Sigmoid colon (tissue), 7 donors: Measurements from ENCODE around the gene FSTL5. TPM values are rescaled to one million over a fixed set of nuclear protein-coding genes. Genes with fewer than 3 reads are reported as not detected.

Source experiments
- DNase-seq: peaks from one replicate; pipeline ENCODE4 v3.0.0-alpha.2; 2019
- H3K27ac ChIP-seq, 4 donors: fragments of 200-600 bp; sonication (generic); one replicate each; pipeline ENCODE4 v1.5.1; 2016 to 2019; ENCODE audit warnings: mild to moderate bottlenecking in 1 of 4
- H3K27me3 ChIP-seq, 3 donors: fragments of 200-600 bp; sonication (generic); one replicate each; pipeline ENCODE4 v1.5.1; 2019; ENCODE audit warnings: mild to moderate bottlenecking in 1 of 3
- H3K36me3 ChIP-seq, 4 donors: fragments of 200-600 bp; sonication (generic); one replicate each; pipeline ENCODE4 v1.5.1; 2016 to 2019
- H3K4me1 ChIP-seq, 4 donors: fragments of 200-600 bp; sonication (generic); one replicate each; pipeline ENCODE4 v1.5.1; 2017 to 2019
- H3K4me3 ChIP-seq, 4 donors: fragments of 200-600 bp; sonication (generic); one replicate each; pipeline ENCODE4 v1.5.1; 2017 to 2019; ENCODE audit warnings: mild to moderate bottlenecking in 2 of 4, moderate library complexity in 1 of 4
- H3K9me3 ChIP-seq, 4 donors: fragments of 200-600 bp in 3 of 4; sonication (generic) in 3 of 4; one replicate each; pipeline versions ENCODE4 v1.5.1 to v1.6.1; 2013 to 2019
- EP300 ChIP-seq, 4 donors: sonication (generic); formaldehyde crosslinking; IDR thresholded peaks; one replicate each; pipeline ENCODE4 v1.6.1; 2017; ENCODE audit warnings: antibody characterized with exemption in 4 of 4
- POLR2A ChIP-seq, 2 donors: fragments of 450-650 bp; IDR thresholded peaks; one replicate each; pipeline ENCODE4 v1.6.1; 2016; ENCODE audit warnings: antibody characterized with exemption in 2 of 2, mild to moderate bottlenecking in 2 of 2, moderate library complexity in 2 of 2
- POLR2AphosphoS5 ChIP-seq, 4 donors: sonication (generic); formaldehyde crosslinking; IDR thresholded peaks; one replicate each; pipeline ENCODE4 v1.6.1; 2017; ENCODE audit warnings: antibody characterized with exemption in 4 of 4
- WGBS, 2 donors: extraction: QIAGEN DNeasy Blood & Tissue Kit; methylation state at CpG; one replicate each; pipeline ENCODE4 v1.1.7; 2013; 5-methylcytosine and 5-hydroxymethylcytosine counted together
- intact Hi-C: fragments of 100-400 bp; cut with DNase I; formaldehyde crosslinking; loops from one replicate; pipeline ENCODE4 v1.15.1; 2023
- polyA plus RNA-seq, 3 donors: library from polyadenylated mRNA; stranded (reverse); fragments of 200-250 nt; gene quantifications; one replicate each; pipeline ENCODE4 v1.2.3, GENCODE V29; 2013
- total RNA-seq, 4 donors: library from RNA; depleted of rRNA; stranded (reverse); fragments of >200 nt; gene quantifications; one replicate each; pipeline ENCODE4 v1.1.0, GENCODE V29; 2016
- TF ChIP-seq, protein P1 (sequence below), 4 experiments: fragments of 450-650 bp in 3 of 4; fragments of 200-600 bp in 1 of 4; IDR thresholded peaks; one replicate each; pipeline ENCODE4 v1.5.1; 2016 to 2019; ENCODE audit warnings: antibody characterized with exemption in 4 of 4, mild to moderate bottlenecking in 3 of 4, moderate library complexity in 2 of 4
- donor health status: healthy with polysubstance abuse.
- donor health status: Bipolar disorder and iron deficiency.
- donor health status: healthy.

The FSTL5 gene
- total and polyA plus RNA-seq, 7 donors, result 0.42 to 1.8 (median 0.82) TPM; not detected in 2

DNA sequence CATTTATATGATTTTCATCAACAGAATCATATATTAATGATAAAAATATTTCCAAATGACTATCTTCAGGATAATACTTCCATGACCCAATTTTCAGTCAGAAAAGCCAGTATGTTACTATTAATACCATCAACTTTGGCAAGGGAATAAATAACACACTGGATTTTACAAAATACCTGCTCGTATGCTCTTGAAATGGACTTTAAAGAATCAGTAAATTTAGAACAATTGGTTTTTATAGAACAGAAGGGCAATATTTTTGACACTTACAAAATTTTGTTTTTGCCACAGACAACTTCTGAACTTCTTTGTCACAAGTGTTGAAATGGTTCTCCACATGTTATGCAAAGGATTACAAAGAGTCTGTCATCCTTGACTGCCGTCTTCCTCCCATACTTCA lies 700.4 kb downstream of the FSTL5 start:
- WGBS, 2 donors, result 78 to 84% methylated on average over 2 of the region's 2 CpGs
- H3K4me3 ChIP-seq, result no peak overlapping the region
- H3K27me3 ChIP-seq, result no peaks in the 10 kb centered on the region
- intact Hi-C loops, result no loop called here
- no peak for DNase-seq
- H3K27ac ChIP-seq, result no peak overlapping the region
- H3K4me1 ChIP-seq, result no peaks in the 10 kb centered on the region
- H3K36me3 ChIP-seq, result no peaks in the 10 kb centered on the region
- H3K9me3 ChIP-seq, result no peaks in the 10 kb centered on the region
- TF ChIP-seq POLR2A (IDR thresholded peaks at IDR 0.05), result no peak
- no peak for TF ChIP-seq POLR2AphosphoS5 (IDR thresholded peaks at IDR 0.05)
- no peak for TF ChIP-seq EP300 (IDR thresholded peaks at IDR 0.05)
- TF ChIP-seq, protein P1, sequence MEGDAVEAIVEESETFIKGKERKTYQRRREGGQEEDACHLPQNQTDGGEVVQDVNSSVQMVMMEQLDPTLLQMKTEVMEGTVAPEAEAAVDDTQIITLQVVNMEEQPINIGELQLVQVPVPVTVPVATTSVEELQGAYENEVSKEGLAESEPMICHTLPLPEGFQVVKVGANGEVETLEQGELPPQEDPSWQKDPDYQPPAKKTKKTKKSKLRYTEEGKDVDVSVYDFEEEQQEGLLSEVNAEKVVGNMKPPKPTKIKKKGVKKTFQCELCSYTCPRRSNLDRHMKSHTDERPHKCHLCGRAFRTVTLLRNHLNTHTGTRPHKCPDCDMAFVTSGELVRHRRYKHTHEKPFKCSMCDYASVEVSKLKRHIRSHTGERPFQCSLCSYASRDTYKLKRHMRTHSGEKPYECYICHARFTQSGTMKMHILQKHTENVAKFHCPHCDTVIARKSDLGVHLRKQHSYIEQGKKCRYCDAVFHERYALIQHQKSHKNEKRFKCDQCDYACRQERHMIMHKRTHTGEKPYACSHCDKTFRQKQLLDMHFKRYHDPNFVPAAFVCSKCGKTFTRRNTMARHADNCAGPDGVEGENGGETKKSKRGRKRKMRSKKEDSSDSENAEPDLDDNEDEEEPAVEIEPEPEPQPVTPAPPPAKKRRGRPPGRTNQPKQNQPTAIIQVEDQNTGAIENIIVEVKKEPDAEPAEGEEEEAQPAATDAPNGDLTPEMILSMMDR (IDR thresholded peaks at IDR 0.05), result no peak

DNA sequence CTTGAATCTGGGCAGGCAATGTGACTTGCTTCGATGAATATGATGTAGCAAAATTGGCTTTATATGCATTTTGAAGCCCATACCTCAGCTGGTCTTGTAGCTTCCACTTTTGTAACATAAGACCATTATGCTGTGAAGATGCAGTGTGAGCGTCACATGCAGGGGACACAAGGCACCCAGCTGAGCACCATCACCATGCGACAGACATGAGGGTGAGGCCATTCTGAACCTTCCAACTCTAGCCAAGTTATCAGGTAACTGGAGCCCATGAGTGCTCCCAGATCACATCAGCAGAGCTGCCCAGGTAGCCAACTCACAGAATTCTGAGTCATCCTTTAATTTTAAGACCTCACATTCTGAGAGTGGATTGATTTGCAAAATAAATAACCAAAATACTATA lies 705.9 kb downstream of the FSTL5 start:
- WGBS, 2 donors, result 87 to 88% methylated on average over 3 of the region's 3 CpGs
- intact Hi-C loops, result no loop called here
- TF ChIP-seq EP300 (IDR thresholded peaks at IDR 0.05) (no peak), POLR2AphosphoS5 (IDR thresholded peaks at IDR 0.05) (no peak)
- TF ChIP-seq, protein P1 (IDR thresholded peaks at IDR 0.05), result no peak
- no peak overlapping the region for H3K27ac ChIP-seq
- no peak for DNase-seq
- H3K4me3 ChIP-seq, result no peak overlapping the region
- H3K4me1 ChIP-seq, result no peaks in the 10 kb centered on the region
- no peaks in the 10 kb centered on the region for H3K9me3 ChIP-seq
- no peaks in the 10 kb centered on the region for H3K27me3 ChIP-seq
- H3K36me3 ChIP-seq, result no peaks in the 10 kb centered on the region

DNA sequence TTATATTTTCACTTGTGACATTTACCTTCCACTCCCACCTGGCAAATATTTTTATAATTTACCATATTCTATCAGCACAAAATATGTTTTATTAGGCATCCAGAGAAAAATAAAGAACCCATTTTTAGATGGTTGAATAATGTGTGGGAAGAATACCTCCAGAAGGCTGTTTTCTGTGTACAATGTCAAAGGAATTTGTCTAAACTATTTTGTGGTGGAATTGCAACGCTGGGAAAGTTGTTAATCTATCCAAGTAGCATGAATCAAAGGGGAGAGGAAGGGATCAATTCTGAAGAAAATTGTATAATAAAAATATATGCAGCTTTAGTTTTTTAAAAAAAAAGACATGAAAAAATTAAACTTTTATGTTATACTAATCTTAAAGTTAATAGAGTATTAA lies 706.5 kb downstream of the FSTL5 start:
- 20 to 70% methylated on average over 1 of the region's 1 CpG for WGBS, 2 donors
- H3K9me3 ChIP-seq, result no peaks in the 10 kb centered on the region
- no peak overlapping the region for H3K4me3 ChIP-seq
- no peaks in the 10 kb centered on the region for H3K27me3 ChIP-seq
- no peaks in the 10 kb centered on the region for H3K36me3 ChIP-seq
- no peaks in the 10 kb centered on the region for H3K4me1 ChIP-seq
- no peak for DNase-seq
- TF ChIP-seq, protein P1 (IDR thresholded peaks at IDR 0.05), result no peak
- TF ChIP-seq POLR2AphosphoS5 (IDR thresholded peaks at IDR 0.05), result no peak
- TF ChIP-seq POLR2A (IDR thresholded peaks at IDR 0.05), result no peak
- no peak for TF ChIP-seq EP300 (IDR thresholded peaks at IDR 0.05)
- intact Hi-C loops, result no loop called here
- no peak overlapping the region for H3K27ac ChIP-seq

DNA sequence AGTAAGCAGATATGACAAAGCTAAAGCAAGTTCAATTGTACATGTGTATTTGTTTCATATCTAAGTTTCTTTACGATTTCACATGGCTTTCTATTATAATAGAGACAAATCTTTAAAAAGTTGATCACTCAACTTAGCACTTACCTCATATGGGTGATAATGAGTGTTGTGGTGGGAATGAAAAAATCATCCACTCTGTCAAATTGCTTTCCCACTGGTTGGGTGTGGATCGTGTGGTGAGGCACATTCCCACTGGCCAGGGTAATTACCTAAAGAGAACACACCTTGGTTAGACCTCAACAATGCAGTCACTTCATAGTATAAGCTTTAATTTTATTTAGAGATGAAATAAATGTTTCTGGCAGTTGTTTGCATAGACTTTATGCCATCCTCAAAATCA lies 708.9 kb downstream of the FSTL5 start:
- intact Hi-C loops, result no loop called here
- Histone ChIP-seq H3K36me3 (no peaks in the 10 kb centered on the region), H3K9me3 (no peaks in the 10 kb centered on the region), H3K4me1 (no peaks in the 10 kb centered on the region), H3K4me3 (no peak overlapping the region), H3K27me3 (no peaks in the 10 kb centered on the region), H3K27ac (no peak overlapping the region)
- 48 to 67% methylated on average over 2 of the region's 2 CpGs for WGBS, 2 donors
- DNase-seq, result no peak
- TF ChIP-seq, protein P1 (IDR thresholded peaks at IDR 0.05), result no peak
- TF ChIP-seq POLR2A (IDR thresholded peaks at IDR 0.05) (no peak), POLR2AphosphoS5 (IDR thresholded peaks at IDR 0.05) (no peak), EP300 (IDR thresholded peaks at IDR 0.05) (no peak)

DNA sequence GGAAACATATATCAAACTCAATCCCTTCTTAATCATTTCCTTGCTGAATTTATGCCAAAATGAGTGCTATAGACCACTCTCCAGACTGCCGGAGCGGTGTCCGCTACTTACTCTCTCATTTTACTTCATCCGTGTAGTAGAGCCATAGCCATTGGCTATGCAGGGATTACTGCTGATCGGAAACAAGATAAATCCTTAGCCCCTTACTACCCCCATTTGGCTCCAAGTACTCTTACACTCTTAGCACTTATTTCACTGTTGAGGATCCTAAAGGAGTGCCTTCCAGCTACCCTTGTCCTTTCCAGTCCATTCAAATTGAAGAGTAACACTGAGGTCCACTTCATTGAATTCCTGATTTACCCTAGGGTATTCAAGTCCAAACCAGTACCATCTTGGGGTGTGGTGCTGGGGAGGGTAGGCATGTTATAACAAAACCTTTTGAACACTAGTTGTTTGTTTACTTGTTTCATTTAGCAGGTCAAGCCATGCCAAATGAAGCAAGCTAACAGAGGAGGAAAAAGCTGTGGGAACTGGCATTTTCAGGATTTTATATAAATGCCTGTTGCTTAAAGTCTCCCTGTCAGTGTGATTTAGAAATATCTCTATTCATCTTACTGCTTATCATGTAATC lies 715.1 kb downstream of the FSTL5 start:
- Histone ChIP-seq H3K27ac (no peak overlapping the region), H3K4me3 (no peak overlapping the region), H3K4me1 (no peaks in the 10 kb centered on the region), H3K9me3 (no peaks in the 10 kb centered on the region), H3K27me3 (no peaks in the 10 kb centered on the region), H3K36me3 (no peaks in the 10 kb centered on the region)
- WGBS, 2 donors, result 80 to 82% methylated on average over 5 of the region's 5 CpGs
- TF ChIP-seq EP300 (IDR thresholded peaks at IDR 0.05), result no peak
- TF ChIP-seq, protein P1 (IDR thresholded peaks at IDR 0.05), result no peak
- no peak for TF ChIP-seq POLR2A (IDR thresholded peaks at IDR 0.05)
- TF ChIP-seq POLR2AphosphoS5 (IDR thresholded peaks at IDR 0.05), result no peak
- intact Hi-C loops, result no loop called here
- DNase-seq, result no peak
